Measurements from ENCODE around the gene FAM98B.

The FAM98B gene

GRCh38 chr15:38509152-38509551, 55.2 kb downstream of the FAM98B start:
- DNase-seq = no peak

GRCh38 chr15:38512901-38513300, 59.0 kb downstream of the FAM98B start:
- no peak for DNase-seq

GRCh38 chr15:38514601-38515000, 60.7 kb downstream of the FAM98B start:
- DNase-seq = no peak

GRCh38 chr15:38516626-38517025, 62.7 kb downstream of the FAM98B start:
- no peak for DNase-seq

GRCh38 chr15:38517312-38517975, 63.5 kb downstream of the FAM98B start:
- DNase-seq = no peak

GRCh38 chr15:38518084-38518483, 64.2 kb downstream of the FAM98B start:
- DNase-seq = no peak

GRCh38 chr15:38520035-38520434, 66.1 kb downstream of the FAM98B start:
- DNase-seq = no peak

- no peak for DNase-seq
Measured at GRCh38 chr15:38521316-38521715, 67.4 kb downstream of the FAM98B start.

- DNase-seq = no peak
Measured at GRCh38 chr15:38522922-38523321, 69.0 kb downstream of the FAM98B start.

GRCh38 chr15:38524156-38524555, 70.2 kb downstream of the FAM98B start:
- DNase-seq = no peak

GRCh38 chr15:38525489-38525888, 71.6 kb downstream of the FAM98B start:
- DNase-seq = no peak

GRCh38 chr15:38526158-38526557, 72.2 kb downstream of the FAM98B start:
- no peak for DNase-seq

- no peak for DNase-seq
Measured at GRCh38 chr15:38528294-38528693, 74.4 kb downstream of the FAM98B start.

- DNase-seq = peak; percentile 47
Measured at GRCh38 chr15:38530113-38530512, 76.2 kb downstream of the FAM98B start.

GRCh38 chr15:38531509-38531908, 77.6 kb downstream of the FAM98B start:
- no peak for DNase-seq

GRCh38 chr15:38532728-38533127, 78.8 kb downstream of the FAM98B start:
- DNase-seq = no peak

- DNase-seq = no peak
Measured at GRCh38 chr15:38533416-38533915, 79.5 kb downstream of the FAM98B start.

- no peak for DNase-seq
Measured at GRCh38 chr15:38533926-38534325, 80.0 kb downstream of the FAM98B start.

- DNase-seq = no peak
Measured at GRCh38 chr15:38534691-38535090, 80.8 kb downstream of the FAM98B start.

- DNase-seq = no peak
Measured at GRCh38 chr15:38535491-38536200, 81.7 kb downstream of the FAM98B start.

GRCh38 chr15:38536201-38536676, 82.3 kb downstream of the FAM98B start:
- no peak for DNase-seq

All from suppressor macrophage treated with lipopolysaccharide for 4 hours (primary cell).